H1 (cell line): ENCODE data around the gene CLDN24. TPM values are rescaled to one million over a fixed set of nuclear protein-coding genes. Genes with fewer than 3 reads are reported as not detected.

ENCODE experiments used
- POU5F1 ChIP-seq: IDR thresholded peaks from 2 replicates; pipeline ENCODE4 v1.6.1; 2011; ENCODE audit warnings: low read depth, mild to moderate bottlenecking, low read length, moderate library complexity
- polyA plus RNA-seq, 7 experiments: library from polyadenylated mRNA; depleted of rRNA in 3 of 7; stranded (reverse) in 5 of 7; unstranded in 2 of 7; fragments of >200 nt in 5 of 7; fragments of 200-250 nt in 2 of 7; gene quantifications; 1 replicate in 5 of 7; 2 replicates in 1 of 7; 4 replicates in 1 of 7; pipeline versions ENCODE4 v1.2.1 to v1.2.3, GENCODE V29; 2011 to 2013; ENCODE audit warnings: missing spikeins in 2 of 7, mixed read lengths in 2 of 7
- total RNA-seq: library from RNA; stranded (reverse); fragmentation: NEBNext Ultra II Directional; extraction: Animal tissue kit (Norgen Biotek cat#: 25700); gene quantifications from 2 replicates; pipeline ENCODE4 v1.2.1, GENCODE V29; 2021

Gene CLDN24
- total and polyA plus RNA-seq, 2 of the 8 experiments (the other 6 are each of a cell fraction or from before 2014, with no cell fraction given), result not detected

DNA sequence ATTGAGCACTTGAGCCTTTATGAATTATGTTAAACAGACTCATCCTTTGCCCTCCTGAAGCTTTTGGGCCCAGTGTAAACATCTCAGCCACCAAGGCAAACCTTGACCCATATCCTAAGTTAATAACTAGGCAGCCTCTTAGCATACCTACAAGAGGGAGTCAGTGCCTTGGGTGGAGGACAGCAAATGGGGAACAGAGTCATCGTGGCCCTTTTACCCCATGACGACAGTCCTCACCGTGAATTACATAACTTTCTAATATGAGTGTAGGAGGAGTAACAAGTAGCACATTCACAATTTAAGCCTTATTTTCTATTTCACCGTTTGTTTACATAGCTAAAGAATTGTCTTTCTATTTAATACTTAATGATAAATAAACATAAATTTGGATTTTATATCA lies 18.9 kb downstream of the CLDN24 start (continued):
- no peak for TF ChIP-seq POU5F1
